GM23338 (cell line): ENCODE measurements around the gene IGF2R. TPM values are rescaled to one million over a fixed set of nuclear protein-coding genes. Genes with fewer than 3 reads are reported as not detected.

Experiments
- ATAC-seq: fragments of 200-7000 bp; cut with Tn5 transposase; 3 replicates; pipeline ENCODE4 v1.9.1; 2020
- DNase-seq: peaks from one replicate; pipeline ENCODE4 v3.0.0-alpha.2; 2015; ENCODE audit warnings: low spot score
- H2AFZ ChIP-seq: fragments of 200-600 bp; sonication (generic); 2 replicates; pipeline ENCODE4 v1.8.0; 2016; ENCODE audit warnings: antibody characterized with exemption, mild to moderate bottlenecking, moderate library complexity
- H3F3A ChIP-seq: fragments of 200-600 bp; sonication (generic); replicated peaks from 2 replicates; pipeline ENCODE4 v1.8.0; 2017; ENCODE audit warnings: antibody characterized with exemption, mixed run types, low read depth
- H3K27ac ChIP-seq: fragments of 200-600 bp; sonication (generic); 2 replicates; pipeline ENCODE4 v1.6.1; 2016; ENCODE audit warnings: low read depth
- H3K27me3 ChIP-seq: fragments of 200-600 bp; sonication (generic); 2 replicates; pipeline ENCODE4 v1.8.0; 2016; ENCODE audit warnings: mild to moderate bottlenecking, mixed run types, moderate library complexity; ENCODE audit not compliant: insufficient read depth
- H3K36me3 ChIP-seq: fragments of 200-600 bp; sonication (generic); 2 replicates; pipeline ENCODE4 v1.8.0; 2016; ENCODE audit warnings: mild to moderate bottlenecking; ENCODE audit not compliant: insufficient read depth
- H3K4me1 ChIP-seq: fragments of 200-600 bp; sonication (generic); 2 replicates; pipeline ENCODE4 v1.8.0; 2016; ENCODE audit warnings: mild to moderate bottlenecking, moderate library complexity; ENCODE audit not compliant: insufficient read depth
- H3K4me2 ChIP-seq: fragments of 200-600 bp; sonication (generic); 2 replicates; pipeline ENCODE4 v1.7.1; 2017; ENCODE audit warnings: mixed run types
- H3K4me3 ChIP-seq: fragments of 200-600 bp; sonication (generic); 2 replicates; pipeline ENCODE4 v1.6.1; 2016; ENCODE audit warnings: mixed run types
- H3K79me2 ChIP-seq: fragments of 200-600 bp; sonication (generic); replicated peaks from 2 replicates; pipeline ENCODE4 v1.8.0; 2017; ENCODE audit warnings: mild to moderate bottlenecking; ENCODE audit not compliant: insufficient read depth
- H3K9me2 ChIP-seq: fragments of 200-600 bp; sonication (generic); 2 replicates; pipeline ENCODE4 v1.8.0; 2017; ENCODE audit not compliant: insufficient read depth
- H4K20me1 ChIP-seq: fragments of 200-600 bp; sonication (generic); replicated peaks from 2 replicates; pipeline ENCODE4 v1.8.0; 2017; ENCODE audit warnings: mild to moderate bottlenecking; ENCODE audit not compliant: insufficient read depth
- H3K27ac Mint-ChIP-seq: 2 replicates; pipeline ENCODE4 v1.8.0; 2020; ENCODE audit warnings: inconsistent platforms, mild to moderate bottlenecking, moderate library complexity, mixed read lengths
- H3K27me3 Mint-ChIP-seq: 3 replicates; pipeline ENCODE4 v1.8.0; 2022; ENCODE audit warnings: low read depth, mild to moderate bottlenecking, moderate library complexity, mixed read lengths, inconsistent platforms; ENCODE audit not compliant: insufficient read depth, poor library complexity
- H3K36me3 Mint-ChIP-seq: 3 replicates; pipeline ENCODE4 v1.8.0; 2021; ENCODE audit warnings: low read depth, mild to moderate bottlenecking, inconsistent platforms, moderate library complexity, mixed read lengths
- H3K4me1 Mint-ChIP-seq: 3 replicates; pipeline ENCODE4 v1.8.0; 2020; ENCODE audit warnings: mild to moderate bottlenecking, inconsistent platforms, mixed read lengths
- H3K4me3 Mint-ChIP-seq: 3 replicates; pipeline ENCODE4 v1.8.0; 2021; ENCODE audit warnings: moderate library complexity, mild to moderate bottlenecking, inconsistent platforms, mixed read lengths
- H3K9me3 Mint-ChIP-seq: 3 replicates; pipeline ENCODE4 v1.8.0; 2020; ENCODE audit warnings: moderate library complexity, mild to moderate bottlenecking, inconsistent platforms, mixed read lengths
- CREB1 ChIP-seq: fragments of 250-450 bp; sonication (Bioruptor Pico); IDR thresholded peaks from 2 replicates; pipeline ENCODE4 v1.5.0; 2020; ENCODE audit warnings: low read depth, mild to moderate bottlenecking, moderate library complexity
- EZH2 ChIP-seq: fragments of 200-600 bp; sonication (generic); IDR thresholded peaks from one replicate; pipeline ENCODE4 v1.8.0; 2017; ENCODE audit warnings: antibody characterized with exemption, mild to moderate bottlenecking, low read depth; ENCODE audit not compliant: unreplicated experiment
- EZH2phosphoT487 ChIP-seq: fragments of 200-600 bp; sonication (generic); IDR thresholded peaks from one replicate; pipeline ENCODE4 v1.8.1; 2018; ENCODE audit warnings: antibody characterized with exemption; ENCODE audit not compliant: unreplicated experiment
- JUNB ChIP-seq: IDR thresholded peaks from one replicate; pipeline ENCODE4 v1.6.1; 2016; ENCODE audit warnings: antibody characterized with exemption; ENCODE audit not compliant: unreplicated experiment
- NANOG ChIP-seq: IDR thresholded peaks from 2 replicates; pipeline ENCODE4 v1.6.1; 2016; ENCODE audit warnings: antibody characterized with exemption, borderline replicate concordance
- POLR2AphosphoS5 ChIP-seq: IDR thresholded peaks from 2 replicates; pipeline ENCODE4 v1.6.1; 2016; ENCODE audit warnings: antibody characterized with exemption, low read depth
- STAT1 ChIP-seq: IDR thresholded peaks from one replicate; pipeline ENCODE4 v1.6.1; 2016; ENCODE audit warnings: antibody characterized with exemption; ENCODE audit not compliant: unreplicated experiment
- ZNF114 ChIP-seq: fragments of 250-450 bp; sonication (Bioruptor Pico); IDR thresholded peaks from 2 replicates; pipeline ENCODE4 v1.5.0; 2020; ENCODE audit warnings: mild to moderate bottlenecking, moderate library complexity
- ZNF331 ChIP-seq: fragments of 250-450 bp; sonication (Bioruptor Pico); IDR thresholded peaks from 2 replicates; pipeline ENCODE4 v1.5.0; 2020; ENCODE audit warnings: low read depth, mild to moderate bottlenecking, moderate library complexity
- polyA plus RNA-seq: library from polyadenylated mRNA; unstranded; fragments of >200 nt; fragmentation: Nextera tagmentation; extraction: Ambion mirVana; gene quantifications from 2 replicates; pipeline ENCODE4 v1.2.1, GENCODE V29; 2016
- total RNA-seq: library from RNA; depleted of rRNA; stranded (reverse); fragments of >200 nt; shearing (Covaris generic); gene quantifications from 2 replicates; pipeline ENCODE4 v1.2.3, GENCODE V29; 2014
- TF ChIP-seq, protein P1 (sequence below): IDR thresholded peaks from 2 replicates; pipeline ENCODE4 v1.6.1; 2016; ENCODE audit warnings: antibody characterized with exemption
- TF ChIP-seq, protein P2 (sequence below), 2 experiments: fragments of 200-600 bp in 1 of 2; sonication (generic) in 1 of 2; conservative IDR thresholded peaks; 2 replicates each; pipeline versions ENCODE4 v1.5.1 to v1.6.1; 2016 to 2017; ENCODE audit warnings: antibody characterized with exemption in 2 of 2, low read depth in 2 of 2, mild to moderate bottlenecking in 2 of 2, moderate library complexity in 1 of 2
- TF ChIP-seq, protein P3 (sequence below): fragments of 250-450 bp; sonication (Bioruptor Pico); IDR thresholded peaks from 2 replicates; pipeline ENCODE4 v1.5.0; 2020; ENCODE audit warnings: mild to moderate bottlenecking, moderate library complexity
- TF ChIP-seq, protein P4 (sequence below): IDR thresholded peaks from one replicate; pipeline ENCODE4 v1.6.1; 2018; ENCODE audit warnings: antibody characterized with exemption; ENCODE audit not compliant: unreplicated experiment

IGF2R gene
- total and polyA plus RNA-seq, 2 experiments from 2014 or later = 12.5 to 76.4 TPM

DNA sequence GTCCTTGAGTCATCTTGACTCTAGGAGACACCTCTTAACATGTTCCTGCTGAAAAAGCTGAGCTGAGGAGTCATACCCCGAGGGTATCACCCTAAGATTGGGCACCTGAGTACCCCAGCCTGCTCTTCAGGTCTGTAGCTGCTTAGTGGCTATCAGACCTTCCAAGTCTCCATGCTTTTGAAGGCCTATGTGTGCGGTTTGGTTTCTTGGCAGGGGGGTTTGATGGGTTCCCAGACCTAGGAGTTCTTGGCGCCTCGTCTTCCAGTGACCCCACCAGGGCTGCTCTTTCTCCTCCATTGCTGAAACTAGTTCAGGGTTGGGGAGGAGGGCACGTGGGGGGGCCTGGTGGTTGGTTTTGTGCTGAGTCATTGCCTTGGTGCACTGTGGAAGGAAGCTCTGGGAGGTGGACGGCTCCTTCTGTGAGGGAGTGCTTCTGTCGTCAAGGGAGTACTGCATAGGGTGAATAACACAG, 20.1 kb downstream of the IGF2R start:
- Mint-ChIP-seq H3K4me3 (no peak overlapping the region), H3K27me3 (no peaks in the 10 kb centered on the region), H3K36me3 (peaks cover 7% of the 10 kb centered on the region; the same call in 2 of the 3 replicates), H3K9me3 (no peaks in the 10 kb centered on the region), H3K27ac (peak overlapping the region; percentile 94), H3K4me1 (peaks cover 32% of the 10 kb centered on the region)
- Histone ChIP-seq H4K20me1 (peaks cover 43% of the 10 kb centered on the region), H3K79me2 (peaks cover 100% of the 10 kb centered on the region), H2AFZ (no peak overlapping the region), H3K27ac (no peak overlapping the region), H3K27me3 (no peaks in the 10 kb centered on the region), H3F3A (no peaks in the 10 kb centered on the region), H3K36me3 (0 out of 2 replicates have a peak, but pooled peaks cover 3% of the 10 kb centered on the region), H3K4me1 (peaks cover 17% of the 10 kb centered on the region), H3K4me2 (peak overlapping the region; percentile 24), H3K4me3 (no peak overlapping the region), H3K9me2 (no peaks in the 10 kb centered on the region)
- ATAC-seq (peak; percentile 37), DNase-seq (no peak)
- TF ChIP-seq EZH2 = no peak
- TF ChIP-seq EZH2phosphoT487 = no peak
- no peak for TF ChIP-seq ZNF114 (CRISPR knock-in tag)
- TF ChIP-seq, protein P1, sequence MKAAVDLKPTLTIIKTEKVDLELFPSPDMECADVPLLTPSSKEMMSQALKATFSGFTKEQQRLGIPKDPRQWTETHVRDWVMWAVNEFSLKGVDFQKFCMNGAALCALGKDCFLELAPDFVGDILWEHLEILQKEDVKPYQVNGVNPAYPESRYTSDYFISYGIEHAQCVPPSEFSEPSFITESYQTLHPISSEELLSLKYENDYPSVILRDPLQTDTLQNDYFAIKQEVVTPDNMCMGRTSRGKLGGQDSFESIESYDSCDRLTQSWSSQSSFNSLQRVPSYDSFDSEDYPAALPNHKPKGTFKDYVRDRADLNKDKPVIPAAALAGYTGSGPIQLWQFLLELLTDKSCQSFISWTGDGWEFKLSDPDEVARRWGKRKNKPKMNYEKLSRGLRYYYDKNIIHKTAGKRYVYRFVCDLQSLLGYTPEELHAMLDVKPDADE = no peak
- no peak for TF ChIP-seq POLR2AphosphoS5
- TF ChIP-seq, protein P2, sequence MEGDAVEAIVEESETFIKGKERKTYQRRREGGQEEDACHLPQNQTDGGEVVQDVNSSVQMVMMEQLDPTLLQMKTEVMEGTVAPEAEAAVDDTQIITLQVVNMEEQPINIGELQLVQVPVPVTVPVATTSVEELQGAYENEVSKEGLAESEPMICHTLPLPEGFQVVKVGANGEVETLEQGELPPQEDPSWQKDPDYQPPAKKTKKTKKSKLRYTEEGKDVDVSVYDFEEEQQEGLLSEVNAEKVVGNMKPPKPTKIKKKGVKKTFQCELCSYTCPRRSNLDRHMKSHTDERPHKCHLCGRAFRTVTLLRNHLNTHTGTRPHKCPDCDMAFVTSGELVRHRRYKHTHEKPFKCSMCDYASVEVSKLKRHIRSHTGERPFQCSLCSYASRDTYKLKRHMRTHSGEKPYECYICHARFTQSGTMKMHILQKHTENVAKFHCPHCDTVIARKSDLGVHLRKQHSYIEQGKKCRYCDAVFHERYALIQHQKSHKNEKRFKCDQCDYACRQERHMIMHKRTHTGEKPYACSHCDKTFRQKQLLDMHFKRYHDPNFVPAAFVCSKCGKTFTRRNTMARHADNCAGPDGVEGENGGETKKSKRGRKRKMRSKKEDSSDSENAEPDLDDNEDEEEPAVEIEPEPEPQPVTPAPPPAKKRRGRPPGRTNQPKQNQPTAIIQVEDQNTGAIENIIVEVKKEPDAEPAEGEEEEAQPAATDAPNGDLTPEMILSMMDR (conservative IDR thresholded peaks at IDR 0.05; ENCODE audit: low read depth in 2 of 2) = no peak
- TF ChIP-seq, protein P3, sequence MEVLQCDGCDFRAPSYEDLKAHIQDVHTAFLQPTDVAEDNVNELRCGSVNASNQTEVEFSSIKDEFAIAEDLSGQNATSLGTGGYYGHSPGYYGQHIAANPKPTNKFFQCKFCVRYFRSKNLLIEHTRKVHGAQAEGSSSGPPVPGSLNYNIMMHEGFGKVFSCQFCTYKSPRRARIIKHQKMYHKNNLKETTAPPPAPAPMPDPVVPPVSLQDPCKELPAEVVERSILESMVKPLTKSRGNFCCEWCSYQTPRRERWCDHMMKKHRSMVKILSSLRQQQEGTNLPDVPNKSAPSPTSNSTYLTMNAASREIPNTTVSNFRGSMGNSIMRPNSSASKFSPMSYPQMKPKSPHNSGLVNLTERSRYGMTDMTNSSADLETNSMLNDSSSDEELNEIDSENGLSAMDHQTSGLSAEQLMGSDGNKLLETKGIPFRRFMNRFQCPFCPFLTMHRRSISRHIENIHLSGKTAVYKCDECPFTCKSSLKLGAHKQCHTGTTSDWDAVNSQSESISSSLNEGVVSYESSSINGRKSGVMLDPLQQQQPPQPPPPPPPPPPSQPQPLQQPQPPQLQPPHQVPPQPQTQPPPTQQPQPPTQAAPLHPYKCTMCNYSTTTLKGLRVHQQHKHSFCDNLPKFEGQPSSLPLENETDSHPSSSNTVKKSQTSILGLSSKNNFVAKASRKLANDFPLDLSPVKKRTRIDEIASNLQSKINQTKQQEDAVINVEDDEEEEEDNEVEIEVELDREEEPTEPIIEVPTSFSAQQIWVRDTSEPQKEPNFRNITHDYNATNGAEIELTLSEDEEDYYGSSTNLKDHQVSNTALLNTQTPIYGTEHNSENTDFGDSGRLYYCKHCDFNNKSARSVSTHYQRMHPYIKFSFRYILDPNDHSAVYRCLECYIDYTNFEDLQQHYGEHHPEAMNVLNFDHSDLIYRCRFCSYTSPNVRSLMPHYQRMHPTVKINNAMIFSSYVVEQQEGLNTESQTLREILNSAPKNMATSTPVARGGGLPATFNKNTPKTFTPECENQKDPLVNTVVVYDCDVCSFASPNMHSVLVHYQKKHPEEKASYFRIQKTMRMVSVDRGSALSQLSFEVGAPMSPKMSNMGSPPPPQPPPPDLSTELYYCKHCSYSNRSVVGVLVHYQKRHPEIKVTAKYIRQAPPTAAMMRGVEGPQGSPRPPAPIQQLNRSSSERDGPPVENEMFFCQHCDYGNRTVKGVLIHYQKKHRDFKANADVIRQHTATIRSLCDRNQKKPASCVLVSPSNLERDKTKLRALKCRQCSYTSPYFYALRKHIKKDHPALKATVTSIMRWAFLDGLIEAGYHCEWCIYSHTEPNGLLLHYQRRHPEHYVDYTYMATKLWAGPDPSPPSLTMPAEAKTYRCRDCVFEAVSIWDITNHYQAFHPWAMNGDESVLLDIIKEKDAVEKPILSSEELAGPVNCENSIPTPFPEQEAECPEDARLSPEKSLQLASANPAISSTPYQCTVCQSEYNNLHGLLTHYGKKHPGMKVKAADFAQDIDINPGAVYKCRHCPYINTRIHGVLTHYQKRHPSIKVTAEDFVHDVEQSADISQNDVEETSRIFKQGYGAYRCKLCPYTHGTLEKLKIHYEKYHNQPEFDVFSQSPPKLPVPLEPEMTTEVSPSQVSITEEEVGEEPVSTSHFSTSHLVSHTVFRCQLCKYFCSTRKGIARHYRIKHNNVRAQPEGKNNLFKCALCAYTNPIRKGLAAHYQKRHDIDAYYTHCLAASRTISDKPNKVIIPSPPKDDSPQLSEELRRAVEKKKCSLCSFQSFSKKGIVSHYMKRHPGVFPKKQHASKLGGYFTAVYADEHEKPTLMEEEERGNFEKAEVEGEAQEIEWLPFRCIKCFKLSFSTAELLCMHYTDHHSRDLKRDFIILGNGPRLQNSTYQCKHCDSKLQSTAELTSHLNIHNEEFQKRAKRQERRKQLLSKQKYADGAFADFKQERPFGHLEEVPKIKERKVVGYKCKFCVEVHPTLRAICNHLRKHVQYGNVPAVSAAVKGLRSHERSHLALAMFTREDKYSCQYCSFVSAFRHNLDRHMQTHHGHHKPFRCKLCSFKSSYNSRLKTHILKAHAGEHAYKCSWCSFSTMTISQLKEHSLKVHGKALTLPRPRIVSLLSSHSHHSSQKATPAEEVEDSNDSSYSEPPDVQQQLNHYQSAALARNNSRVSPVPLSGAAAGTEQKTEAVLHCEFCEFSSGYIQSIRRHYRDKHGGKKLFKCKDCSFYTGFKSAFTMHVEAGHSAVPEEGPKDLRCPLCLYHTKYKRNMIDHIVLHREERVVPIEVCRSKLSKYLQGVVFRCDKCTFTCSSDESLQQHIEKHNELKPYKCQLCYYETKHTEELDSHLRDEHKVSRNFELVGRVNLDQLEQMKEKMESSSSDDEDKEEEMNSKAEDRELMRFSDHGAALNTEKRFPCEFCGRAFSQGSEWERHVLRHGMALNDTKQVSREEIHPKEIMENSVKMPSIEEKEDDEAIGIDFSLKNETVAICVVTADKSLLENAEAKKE (CRISPR knock-in tag) = no peak
- TF ChIP-seq STAT1 = no peak
- no peak for TF ChIP-seq ZNF331 (CRISPR knock-in tag)
- TF ChIP-seq JUNB = no peak
- no peak for TF ChIP-seq CREB1 (CRISPR knock-in tag)
- TF ChIP-seq, protein P4, sequence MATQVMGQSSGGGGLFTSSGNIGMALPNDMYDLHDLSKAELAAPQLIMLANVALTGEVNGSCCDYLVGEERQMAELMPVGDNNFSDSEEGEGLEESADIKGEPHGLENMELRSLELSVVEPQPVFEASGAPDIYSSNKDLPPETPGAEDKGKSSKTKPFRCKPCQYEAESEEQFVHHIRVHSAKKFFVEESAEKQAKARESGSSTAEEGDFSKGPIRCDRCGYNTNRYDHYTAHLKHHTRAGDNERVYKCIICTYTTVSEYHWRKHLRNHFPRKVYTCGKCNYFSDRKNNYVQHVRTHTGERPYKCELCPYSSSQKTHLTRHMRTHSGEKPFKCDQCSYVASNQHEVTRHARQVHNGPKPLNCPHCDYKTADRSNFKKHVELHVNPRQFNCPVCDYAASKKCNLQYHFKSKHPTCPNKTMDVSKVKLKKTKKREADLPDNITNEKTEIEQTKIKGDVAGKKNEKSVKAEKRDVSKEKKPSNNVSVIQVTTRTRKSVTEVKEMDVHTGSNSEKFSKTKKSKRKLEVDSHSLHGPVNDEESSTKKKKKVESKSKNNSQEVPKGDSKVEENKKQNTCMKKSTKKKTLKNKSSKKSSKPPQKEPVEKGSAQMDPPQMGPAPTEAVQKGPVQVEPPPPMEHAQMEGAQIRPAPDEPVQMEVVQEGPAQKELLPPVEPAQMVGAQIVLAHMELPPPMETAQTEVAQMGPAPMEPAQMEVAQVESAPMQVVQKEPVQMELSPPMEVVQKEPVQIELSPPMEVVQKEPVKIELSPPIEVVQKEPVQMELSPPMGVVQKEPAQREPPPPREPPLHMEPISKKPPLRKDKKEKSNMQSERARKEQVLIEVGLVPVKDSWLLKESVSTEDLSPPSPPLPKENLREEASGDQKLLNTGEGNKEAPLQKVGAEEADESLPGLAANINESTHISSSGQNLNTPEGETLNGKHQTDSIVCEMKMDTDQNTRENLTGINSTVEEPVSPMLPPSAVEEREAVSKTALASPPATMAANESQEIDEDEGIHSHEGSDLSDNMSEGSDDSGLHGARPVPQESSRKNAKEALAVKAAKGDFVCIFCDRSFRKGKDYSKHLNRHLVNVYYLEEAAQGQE = no peak
- no peak for TF ChIP-seq NANOG
